Measurements from ENCODE around the gene NONO.

Gene NONO

DNA sequence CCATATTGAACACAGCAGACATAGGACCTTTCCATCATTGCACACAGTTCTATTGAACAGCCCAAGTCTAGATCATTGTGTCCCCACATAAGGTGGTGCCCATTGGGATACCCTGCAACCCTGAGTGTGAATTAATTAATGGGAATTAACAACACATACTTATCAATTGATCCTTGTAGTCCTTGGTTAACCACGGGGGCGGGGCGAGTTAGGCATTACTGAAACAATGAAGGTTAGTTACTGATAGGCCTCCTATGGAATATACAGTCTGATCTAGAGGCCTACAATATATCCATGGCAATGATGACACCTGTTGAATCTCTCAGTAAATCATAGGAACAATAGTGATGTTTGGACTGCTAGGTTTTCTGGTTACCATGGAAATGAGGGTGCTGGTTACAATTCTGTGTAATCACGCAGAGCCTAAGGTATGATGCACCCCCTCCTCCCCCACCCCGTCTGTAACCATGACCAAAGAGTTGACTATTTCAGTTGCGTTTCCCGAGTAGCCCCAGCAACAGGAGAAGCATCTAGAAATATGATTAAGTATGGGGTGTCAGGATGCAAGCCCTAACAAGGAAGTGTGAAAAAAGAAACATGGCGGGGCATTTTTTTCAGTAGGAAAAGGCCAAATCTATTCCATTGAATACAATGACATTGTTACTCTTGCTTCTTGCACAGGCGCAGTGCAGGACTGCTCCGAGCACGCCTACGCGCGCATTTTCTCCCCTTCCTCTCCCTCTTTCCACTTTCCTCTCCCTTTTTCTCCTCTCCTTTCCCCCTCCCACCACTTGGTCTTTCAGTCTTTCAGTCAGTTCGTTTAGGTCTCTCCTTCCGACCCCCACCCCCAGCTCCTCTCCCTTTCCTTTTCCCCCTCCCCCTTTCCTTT is 677 bp upstream of the NONO start:
- H3F3A ChIP-seq (ENCODE audit: insufficient read depth), result no peaks in the 10 kb centered on the region
- peaks cover 25% of the 10 kb centered on the region for H3K36me3 ChIP-seq (ENCODE audit: low read length)
- H3K4me3 ChIP-seq (ENCODE audit: insufficient read depth, low read length, poor library complexity, severe bottlenecking), result peak overlapping the region; percentile 52
- H3K27ac ChIP-seq (ENCODE audit: low read depth, low read length), result peak overlapping the region; percentile 86
- H3K9me3 ChIP-seq (ENCODE audit: insufficient read depth, low read length), result no peaks in the 10 kb centered on the region
- H3K27me3 ChIP-seq (ENCODE audit: low read length), result no peaks in the 10 kb centered on the region
- H3K9me2 ChIP-seq (replicated peaks; ENCODE audit: insufficient read depth, low read length), result no peaks in the 10 kb centered on the region
- peak overlapping the region; percentile 86 for H2AFZ ChIP-seq (ENCODE audit: low read depth, low read length, severe bottlenecking)
- peaks cover 16% of the 10 kb centered on the region for H4K20me1 ChIP-seq (ENCODE audit: low read depth, low read length)
- peak overlapping the region; percentile 84 for H3K9ac ChIP-seq (ENCODE audit: low read length)
- TF ChIP-seq, protein P1, sequence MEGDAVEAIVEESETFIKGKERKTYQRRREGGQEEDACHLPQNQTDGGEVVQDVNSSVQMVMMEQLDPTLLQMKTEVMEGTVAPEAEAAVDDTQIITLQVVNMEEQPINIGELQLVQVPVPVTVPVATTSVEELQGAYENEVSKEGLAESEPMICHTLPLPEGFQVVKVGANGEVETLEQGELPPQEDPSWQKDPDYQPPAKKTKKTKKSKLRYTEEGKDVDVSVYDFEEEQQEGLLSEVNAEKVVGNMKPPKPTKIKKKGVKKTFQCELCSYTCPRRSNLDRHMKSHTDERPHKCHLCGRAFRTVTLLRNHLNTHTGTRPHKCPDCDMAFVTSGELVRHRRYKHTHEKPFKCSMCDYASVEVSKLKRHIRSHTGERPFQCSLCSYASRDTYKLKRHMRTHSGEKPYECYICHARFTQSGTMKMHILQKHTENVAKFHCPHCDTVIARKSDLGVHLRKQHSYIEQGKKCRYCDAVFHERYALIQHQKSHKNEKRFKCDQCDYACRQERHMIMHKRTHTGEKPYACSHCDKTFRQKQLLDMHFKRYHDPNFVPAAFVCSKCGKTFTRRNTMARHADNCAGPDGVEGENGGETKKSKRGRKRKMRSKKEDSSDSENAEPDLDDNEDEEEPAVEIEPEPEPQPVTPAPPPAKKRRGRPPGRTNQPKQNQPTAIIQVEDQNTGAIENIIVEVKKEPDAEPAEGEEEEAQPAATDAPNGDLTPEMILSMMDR (IDR thresholded peaks at IDR 0.05; ENCODE audit: insufficient read depth, low read length, poor library complexity, severe bottlenecking), result no peak
- TF ChIP-seq EZH2phosphoT487 (conservative IDR thresholded peaks at IDR 0.05; ENCODE audit: low read length), result no peak
- peak overlapping the region; percentile 91 for H3K4me2 ChIP-seq (ENCODE audit: low read depth, low read length, poor library complexity, severe bottlenecking)
- H3K79me2 ChIP-seq (ENCODE audit: insufficient read depth, low read length), result peaks cover 42% of the 10 kb centered on the region

DNA sequence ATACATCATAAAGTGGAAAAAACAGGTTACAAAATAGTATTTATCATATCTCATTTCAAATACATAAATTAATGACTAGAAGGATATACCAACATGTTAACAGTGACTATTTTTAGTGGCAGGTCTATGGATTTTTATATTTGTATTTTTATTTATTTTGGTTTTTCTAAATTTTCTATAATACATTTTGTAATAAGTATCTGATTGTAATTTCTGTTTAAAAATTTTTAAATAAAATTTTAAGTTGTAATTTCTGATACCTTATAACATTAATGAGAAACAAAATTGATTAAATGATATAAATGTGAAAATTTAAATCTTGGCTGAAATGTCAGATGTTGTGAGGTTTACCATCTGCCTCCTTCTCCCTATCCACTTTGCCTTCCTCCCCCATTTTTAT is 2.5 kb downstream of the NONO start:
- H3K9me3 ChIP-seq (ENCODE audit: insufficient read depth, low read length), result no peaks in the 10 kb centered on the region
- peaks cover 72% of the 10 kb centered on the region for H3K79me2 ChIP-seq (ENCODE audit: insufficient read depth, low read length)
- peak overlapping the region; percentile 84 for H3K9ac ChIP-seq (ENCODE audit: low read length)
- no peak overlapping the region for H3K27ac ChIP-seq (ENCODE audit: low read depth, low read length)
- H3F3A ChIP-seq (ENCODE audit: insufficient read depth), result no peaks in the 10 kb centered on the region
- H4K20me1 ChIP-seq (ENCODE audit: low read depth, low read length), result peaks cover 20% of the 10 kb centered on the region
- no peak overlapping the region for H2AFZ ChIP-seq (ENCODE audit: low read depth, low read length, severe bottlenecking)
- H3K9me2 ChIP-seq (replicated peaks; ENCODE audit: insufficient read depth, low read length), result no peaks in the 10 kb centered on the region
- peak overlapping the region; percentile 83 for H3K4me3 ChIP-seq (ENCODE audit: insufficient read depth, low read length, poor library complexity, severe bottlenecking)
- no peaks in the 10 kb centered on the region for H3K27me3 ChIP-seq (ENCODE audit: low read length)
- TF ChIP-seq, protein P1 (IDR thresholded peaks at IDR 0.05; ENCODE audit: insufficient read depth, low read length, poor library complexity, severe bottlenecking), result no peak
- TF ChIP-seq EZH2phosphoT487 (conservative IDR thresholded peaks at IDR 0.05; ENCODE audit: low read length), result no peak
- H3K4me2 ChIP-seq (ENCODE audit: low read depth, low read length, poor library complexity, severe bottlenecking), result peak overlapping the region; percentile 86
- H3K36me3 ChIP-seq (ENCODE audit: low read length), result peaks cover 29% of the 10 kb centered on the region

DNA sequence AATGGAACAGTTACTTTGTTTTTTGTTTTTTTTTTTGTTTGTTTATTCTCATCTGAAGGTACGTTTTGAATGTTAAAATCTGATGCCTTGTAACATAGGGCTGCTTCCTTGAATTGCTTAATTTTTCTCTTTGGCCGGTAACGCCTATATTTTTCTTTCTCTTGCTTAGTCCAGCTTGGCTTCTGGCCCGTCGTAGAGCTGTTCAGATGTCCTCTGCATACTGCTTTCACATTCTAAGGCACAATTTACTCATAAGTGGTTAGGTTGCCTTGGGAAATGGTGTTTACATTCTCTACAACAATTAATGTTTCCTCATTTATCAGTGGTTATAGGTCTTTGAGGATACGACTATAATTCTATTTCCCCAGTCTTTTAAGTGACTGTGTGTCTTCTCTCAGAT is 7.9 kb downstream of the NONO start:
- Histone ChIP-seq H3K79me2 (ENCODE audit: insufficient read depth, low read length) (peaks cover 51% of the 10 kb centered on the region), H3K4me3 (ENCODE audit: insufficient read depth, low read length, poor library complexity, severe bottlenecking) (no peak overlapping the region), H3F3A (ENCODE audit: insufficient read depth) (no peaks in the 10 kb centered on the region; the same call in 1 of the 2 replicates), H3K9me3 (ENCODE audit: insufficient read depth, low read length) (no peaks in the 10 kb centered on the region), H3K9ac (ENCODE audit: low read length) (no peak overlapping the region), H2AFZ (ENCODE audit: low read depth, low read length, severe bottlenecking) (no peak overlapping the region), H3K9me2 (replicated peaks; ENCODE audit: insufficient read depth, low read length) (no peaks in the 10 kb centered on the region), H4K20me1 (ENCODE audit: low read depth, low read length) (peaks cover 14% of the 10 kb centered on the region; the same call in 1 of the 2 replicates), H3K27ac (ENCODE audit: low read depth, low read length) (no peak overlapping the region), H3K4me2 (ENCODE audit: low read depth, low read length, poor library complexity, severe bottlenecking) (no peak overlapping the region), H3K27me3 (ENCODE audit: low read length) (no peaks in the 10 kb centered on the region), H3K36me3 (ENCODE audit: low read length) (peaks cover 22% of the 10 kb centered on the region; the same call in 1 of the 2 replicates)
- TF ChIP-seq, protein P1 (IDR thresholded peaks at IDR 0.05; ENCODE audit: insufficient read depth, low read length, poor library complexity, severe bottlenecking), result no peak
- no peak for TF ChIP-seq EZH2phosphoT487 (conservative IDR thresholded peaks at IDR 0.05; ENCODE audit: low read length)

Data from SU-DHL-6 (cell line).